Activated T-cell treated with anti-CD3 and anti-CD28 coated beads, Interleukin-2, amount 50 U/mL, for 4 hours (primary cell): Measurements from ENCODE around the gene LAMA2. TPM values are rescaled to one million over a fixed set of nuclear protein-coding genes. Genes with fewer than 3 reads are reported as not detected.

ENCODE experiments used
- ATAC-seq, 2 donors: fragments of 200-7000 bp; cut with Tn5 transposase; one replicate each; pipeline ENCODE4 v1.10.0; 2021
- DNase-seq: peaks from one replicate; pipeline ENCODE4 v3.0.0-alpha.2; 2020
- H3K27me3 Mint-ChIP-seq: one replicate; pipeline ENCODE4 v1.8.0; 2021; ENCODE audit warnings: low read depth, mixed read lengths
- H3K36me3 Mint-ChIP-seq: one replicate; pipeline ENCODE4 v1.8.0; 2022; ENCODE audit warnings: mixed read lengths; ENCODE audit not compliant: insufficient read depth
- H3K4me1 Mint-ChIP-seq: one replicate; pipeline ENCODE4 v1.8.0; 2021; ENCODE audit warnings: low read depth, mixed read lengths
- H3K4me3 Mint-ChIP-seq: one replicate; pipeline ENCODE4 v1.8.0; 2021; ENCODE audit warnings: mild to moderate bottlenecking, moderate library complexity, mixed read lengths
- H3K9me3 Mint-ChIP-seq: one replicate; pipeline ENCODE4 v1.8.0; 2021; ENCODE audit warnings: mixed read lengths
- total RNA-seq, 3 donors: library from RNA; stranded (reverse); gene quantifications; one replicate each; pipeline ENCODE4 v1.2.1, GENCODE V29; 2021

The LAMA2 gene
- total RNA-seq, 3 donors from 2014 or later: 2.1 to 4.7 (median 3.8) TPM

- H3K36me3 Mint-ChIP-seq: no peaks in the 10 kb centered on the region
- H3K9me3 Mint-ChIP-seq: no peaks in the 10 kb centered on the region
- DNase-seq: no peak
- no peak overlapping the region for H3K4me3 Mint-ChIP-seq
- no peaks in the 10 kb centered on the region for H3K27me3 Mint-ChIP-seq
- no peak for ATAC-seq
- no peaks in the 10 kb centered on the region for H3K4me1 Mint-ChIP-seq
These were observed 238.1 kb downstream of the LAMA2 start for GRCh38 chr6:129120856-129121638.

GRCh38 chr6:129124347-129124746 lies 241.4 kb downstream of the LAMA2 start:
- ATAC-seq: no peak
- no peak overlapping the region for H3K4me3 Mint-ChIP-seq
- no peaks in the 10 kb centered on the region for H3K9me3 Mint-ChIP-seq
- no peaks in the 10 kb centered on the region for H3K36me3 Mint-ChIP-seq
- H3K27me3 Mint-ChIP-seq: no peaks in the 10 kb centered on the region
- DNase-seq: no peak
- H3K4me1 Mint-ChIP-seq: no peaks in the 10 kb centered on the region

GRCh38 chr6:129130106-129130505 lies 247.2 kb downstream of the LAMA2 start:
- Mint-ChIP-seq H3K36me3 (no peaks in the 10 kb centered on the region), H3K4me3 (no peak overlapping the region), H3K4me1 (no peaks in the 10 kb centered on the region), H3K9me3 (no peaks in the 10 kb centered on the region), H3K27me3 (peaks cover 6% of the 10 kb centered on the region)
- no peak for ATAC-seq
- DNase-seq: no peak

- Mint-ChIP-seq H3K9me3 (no peaks in the 10 kb centered on the region), H3K4me3 (no peak overlapping the region), H3K36me3 (no peaks in the 10 kb centered on the region), H3K4me1 (no peaks in the 10 kb centered on the region), H3K27me3 (peaks cover 6% of the 10 kb centered on the region)
- ATAC-seq: no peak
- no peak for DNase-seq
These were observed 248.2 kb downstream of the LAMA2 start for GRCh38 chr6:129130959-129131681.

GRCh38 chr6:129133770-129134192 lies 250.8 kb downstream of the LAMA2 start:
- Mint-ChIP-seq H3K9me3 (no peaks in the 10 kb centered on the region), H3K4me1 (no peaks in the 10 kb centered on the region), H3K27me3 (peaks cover 6% of the 10 kb centered on the region), H3K36me3 (no peaks in the 10 kb centered on the region), H3K4me3 (no peak overlapping the region)
- DNase-seq (no peak), ATAC-seq (no peak)

GRCh38 chr6:129134535-129134934 lies 251.6 kb downstream of the LAMA2 start:
- ATAC-seq: no peak
- no peaks in the 10 kb centered on the region for H3K9me3 Mint-ChIP-seq
- H3K36me3 Mint-ChIP-seq: no peaks in the 10 kb centered on the region

GRCh38 chr6:129135451-129135850 lies 252.5 kb downstream of the LAMA2 start:
- ATAC-seq: no peak
- H3K4me1 Mint-ChIP-seq: no peaks in the 10 kb centered on the region

More at GRCh38 chr6:129134535-129134934, 251.6 kb downstream of the LAMA2 start:
- H3K27me3 Mint-ChIP-seq: peaks cover 6% of the 10 kb centered on the region
- no peak overlapping the region for H3K4me3 Mint-ChIP-seq
- H3K4me1 Mint-ChIP-seq: no peaks in the 10 kb centered on the region
- no peak for DNase-seq

GRCh38 chr6:129136751-129137150 lies 253.8 kb downstream of the LAMA2 start:
- Mint-ChIP-seq H3K4me1 (no peaks in the 10 kb centered on the region), H3K9me3 (no peaks in the 10 kb centered on the region)
- no peak for ATAC-seq

More at GRCh38 chr6:129135451-129135850, 252.5 kb downstream of the LAMA2 start:
- Mint-ChIP-seq H3K27me3 (peaks cover 4% of the 10 kb centered on the region), H3K36me3 (no peaks in the 10 kb centered on the region), H3K4me3 (no peak overlapping the region), H3K9me3 (no peaks in the 10 kb centered on the region)
- no peak for DNase-seq

GRCh38 chr6:129138739-129139405 lies 255.9 kb downstream of the LAMA2 start:
- H3K36me3 Mint-ChIP-seq: no peaks in the 10 kb centered on the region
- H3K4me1 Mint-ChIP-seq: no peaks in the 10 kb centered on the region
- no peak overlapping the region for H3K4me3 Mint-ChIP-seq

More at GRCh38 chr6:129136751-129137150, 253.8 kb downstream of the LAMA2 start:
- H3K36me3 Mint-ChIP-seq: no peaks in the 10 kb centered on the region
- peaks cover 4% of the 10 kb centered on the region for H3K27me3 Mint-ChIP-seq
- DNase-seq: no peak
- H3K4me3 Mint-ChIP-seq: no peak overlapping the region

GRCh38 chr6:129140526-129140925 lies 257.6 kb downstream of the LAMA2 start:
- no peak for DNase-seq
- no peak for ATAC-seq
- Mint-ChIP-seq H3K4me3 (no peak overlapping the region), H3K27me3 (no peaks in the 10 kb centered on the region), H3K4me1 (no peaks in the 10 kb centered on the region), H3K9me3 (no peaks in the 10 kb centered on the region), H3K36me3 (no peaks in the 10 kb centered on the region)

More at GRCh38 chr6:129138739-129139405, 255.9 kb downstream of the LAMA2 start:
- Mint-ChIP-seq H3K27me3 (peaks cover 4% of the 10 kb centered on the region), H3K9me3 (no peaks in the 10 kb centered on the region)
- ATAC-seq (no peak), DNase-seq (no peak)

- Mint-ChIP-seq H3K36me3 (no peaks in the 10 kb centered on the region), H3K4me1 (no peaks in the 10 kb centered on the region), H3K9me3 (no peaks in the 10 kb centered on the region), H3K27me3 (no peaks in the 10 kb centered on the region), H3K4me3 (no peak overlapping the region)
- DNase-seq: no peak
- ATAC-seq: no peak
These were observed 258.6 kb downstream of the LAMA2 start for GRCh38 chr6:129141499-129141898.

- no peak overlapping the region for H3K4me3 Mint-ChIP-seq
- H3K27me3 Mint-ChIP-seq: no peaks in the 10 kb centered on the region
- H3K9me3 Mint-ChIP-seq: no peaks in the 10 kb centered on the region
- DNase-seq: no peak
- H3K4me1 Mint-ChIP-seq: no peaks in the 10 kb centered on the region
- H3K36me3 Mint-ChIP-seq: no peaks in the 10 kb centered on the region
- ATAC-seq: no peak
These were observed 264.0 kb downstream of the LAMA2 start for GRCh38 chr6:129146902-129147301.

GRCh38 chr6:129150507-129150906 lies 267.6 kb downstream of the LAMA2 start:
- Mint-ChIP-seq H3K4me1 (no peaks in the 10 kb centered on the region), H3K36me3 (no peaks in the 10 kb centered on the region), H3K9me3 (no peaks in the 10 kb centered on the region), H3K27me3 (no peaks in the 10 kb centered on the region), H3K4me3 (no peak overlapping the region)
- ATAC-seq (no peak), DNase-seq (no peak)

GRCh38 chr6:129153257-129153656 lies 270.3 kb downstream of the LAMA2 start:
- Mint-ChIP-seq H3K4me3 (no peak overlapping the region), H3K4me1 (no peaks in the 10 kb centered on the region), H3K27me3 (no peaks in the 10 kb centered on the region), H3K9me3 (no peaks in the 10 kb centered on the region), H3K36me3 (no peaks in the 10 kb centered on the region)
- no peak for DNase-seq
- no peak for ATAC-seq
